Renal cortical epithelial cell (primary cell): ENCODE data around the gene ANXA1. TPM values are rescaled to one million over a fixed set of nuclear protein-coding genes. Genes with fewer than 3 reads are reported as not detected.

Experiments used
- DNase-seq: peaks from one replicate; pipeline ENCODE4 v3.0.0-alpha.2; 2011; ENCODE audit warnings: low read depth
- total RNA-seq: library from RNA; depleted of rRNA; stranded (reverse); fragments of >200 nt; gene quantifications from 2 replicates; pipeline ENCODE4 v1.2.3, GENCODE V29; 2014

The ANXA1 gene
- total RNA-seq, 1 donor from 2014 or later, result 600 TPM

GRCh38 chr9:73210886-73211666 is 59.4 kb downstream of the ANXA1 start:
- no peak for DNase-seq

DNA sequence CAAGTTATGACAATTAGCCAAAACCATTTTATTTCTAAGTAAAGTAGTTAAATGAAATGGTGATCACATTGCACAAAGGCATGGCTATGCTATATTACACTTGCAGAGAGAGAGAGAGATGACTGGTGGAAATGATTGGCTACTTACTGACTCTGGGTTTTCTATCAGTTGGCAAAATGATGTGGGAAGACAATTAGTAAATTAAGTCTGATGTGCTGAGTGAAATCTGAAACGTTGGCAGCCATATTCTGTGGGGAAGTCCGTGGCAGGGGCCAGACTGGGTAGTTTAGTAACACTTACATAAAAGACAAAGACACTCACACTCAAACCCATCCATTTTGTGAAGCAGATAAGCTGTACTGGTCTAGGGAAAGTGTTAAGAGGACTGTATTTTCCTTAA is 61.6 kb downstream of the ANXA1 start:
- DNase-seq, result no peak

GRCh38 chr9:73215249-73215648 is 63.6 kb downstream of the ANXA1 start:
- no peak for DNase-seq

- DNase-seq, result peak; percentile 11
These were observed 64.4 kb downstream of the ANXA1 start for GRCh38 chr9:73216100-73216499.

Other genes starting within 250 kb of the ANXA1 start
- gene ALDH1A1, start 198.8 kb upstream of the ANXA1 start, total RNA-seq, result 7.3 and 164 TPM in 2 replicates